SK-N-SH treated with all-trans-retinoic acid at 6 μM for 48 hours (cell line): ENCODE results near the gene RIMBP2.

Experiments used
- ATAC-seq: fragments of 200-7000 bp; cut with Tn5 transposase; 3 replicates; pipeline ENCODE4 v1.9.1; 2020; ENCODE audit warnings: mild to moderate bottlenecking, moderate library complexity
- ARNTL ChIP-seq: fragments of 450-650 bp; formaldehyde crosslinking; IDR thresholded peaks from 2 replicates; pipeline ENCODE4 v1.5.0; 2020; ENCODE audit warnings: low read depth, mild to moderate bottlenecking, moderate library complexity, borderline replicate concordance
- BACH2 ChIP-seq: fragments of 250-450 bp; sonication (Bioruptor Pico); IDR thresholded peaks from 2 replicates; pipeline ENCODE4 v1.9.0; 2021; ENCODE audit warnings: mild to moderate bottlenecking, borderline replicate concordance
- CSDC2 ChIP-seq: fragments of 250-450 bp; sonication (Bioruptor Pico); IDR thresholded peaks from 2 replicates; pipeline ENCODE4 v1.5.0; 2020; ENCODE audit warnings: mild to moderate bottlenecking, moderate library complexity
- ESRRG ChIP-seq: fragments of 250-450 bp; sonication (Bioruptor Pico); IDR thresholded peaks from 2 replicates; pipeline ENCODE4 v1.6.1; 2021; ENCODE audit warnings: mild to moderate bottlenecking
- GLIS3 ChIP-seq: fragments of 250-450 bp; sonication (Bioruptor Pico); IDR thresholded peaks from 2 replicates; pipeline ENCODE4 v1.5.0; 2020; ENCODE audit warnings: mild to moderate bottlenecking, moderate library complexity
- ISL1 ChIP-seq: fragments of 250-450 bp; sonication (Bioruptor Pico); IDR thresholded peaks from 2 replicates; pipeline ENCODE4 v2.1.2; 2022; ENCODE audit warnings: mild to moderate bottlenecking, moderate library complexity
- OSR1 ChIP-seq: fragments of 250-450 bp; sonication (Bioruptor Pico); IDR thresholded peaks from 2 replicates; pipeline ENCODE4 v1.8.0; 2022; ENCODE audit warnings: moderate library complexity, mild to moderate bottlenecking, inconsistent platforms
- PPARA ChIP-seq: fragments of 250-450 bp; sonication (Bioruptor Pico); IDR thresholded peaks from 2 replicates; pipeline ENCODE4 v1.5.0; 2020; ENCODE audit warnings: mild to moderate bottlenecking, borderline replicate concordance
- RARB ChIP-seq: fragments of 250-450 bp; sonication (Bioruptor Pico); IDR thresholded peaks from 2 replicates; pipeline ENCODE4 v1.8.0; 2021; ENCODE audit warnings: mild to moderate bottlenecking, moderate library complexity
- SNAI2 ChIP-seq: fragments of 250-450 bp; sonication (Bioruptor Pico); IDR thresholded peaks from 2 replicates; pipeline ENCODE4 v1.5.0; 2020; ENCODE audit warnings: mild to moderate bottlenecking, moderate library complexity
- TCF4 ChIP-seq: fragments of 250-450 bp; sonication (Bioruptor Pico); IDR thresholded peaks from 2 replicates; pipeline ENCODE4 v1.8.0; 2021; ENCODE audit warnings: mild to moderate bottlenecking, moderate library complexity, borderline replicate concordance
- TOX ChIP-seq: fragments of 250-450 bp; sonication (Bioruptor Pico); IDR thresholded peaks from 2 replicates; pipeline ENCODE4 v1.8.0; 2021; ENCODE audit warnings: mild to moderate bottlenecking, moderate library complexity, borderline replicate concordance
- ZC3H10 ChIP-seq: fragments of 250-450 bp; sonication (Bioruptor Pico); IDR thresholded peaks from 2 replicates; pipeline ENCODE4 v1.5.1; 2021; ENCODE audit warnings: mild to moderate bottlenecking, moderate library complexity
- ZFP3 ChIP-seq: fragments of 250-450 bp; sonication (Bioruptor Pico); IDR thresholded peaks from 2 replicates; pipeline ENCODE4 v1.5.0; 2020; ENCODE audit warnings: mild to moderate bottlenecking, moderate library complexity
- ZFP30 ChIP-seq: fragments of 450-650 bp; formaldehyde crosslinking; IDR thresholded peaks from 2 replicates; pipeline ENCODE4 v1.5.0; 2022; ENCODE audit warnings: mild to moderate bottlenecking, moderate library complexity
- ZNF565 ChIP-seq: fragments of 450-650 bp; formaldehyde crosslinking; conservative IDR thresholded peaks from 2 replicates; pipeline ENCODE4 v1.5.0; 2020; ENCODE audit warnings: low read depth, mild to moderate bottlenecking, moderate library complexity
- ZNF70 ChIP-seq: fragments of 450-650 bp; formaldehyde crosslinking; IDR thresholded peaks from 2 replicates; pipeline ENCODE4 v1.5.0; 2020; ENCODE audit warnings: mild to moderate bottlenecking, moderate library complexity
- ZNF8 ChIP-seq: fragments of 450-650 bp; formaldehyde crosslinking; IDR thresholded peaks from 2 replicates; pipeline ENCODE4 v1.5.0; 2020; ENCODE audit warnings: mild to moderate bottlenecking, moderate library complexity
- TF ChIP-seq, protein P1 (sequence below): fragments of 250-450 bp; sonication (Bioruptor Pico); IDR thresholded peaks from 2 replicates; pipeline ENCODE4 v1.5.1; 2021; ENCODE audit warnings: mild to moderate bottlenecking, moderate library complexity
- TF ChIP-seq, protein P2 (sequence below): fragments of 250-450 bp; sonication (Bioruptor Pico); IDR thresholded peaks from 2 replicates; pipeline ENCODE4 v1.8.0; 2020; ENCODE audit warnings: mild to moderate bottlenecking, moderate library complexity, borderline replicate concordance
- TF ChIP-seq, protein P3 (sequence below): fragments of 250-450 bp; sonication (Bioruptor Pico); IDR thresholded peaks from 2 replicates; pipeline ENCODE4 v1.8.0; 2021; ENCODE audit warnings: low read depth, mild to moderate bottlenecking, moderate library complexity, borderline replicate concordance
- TF ChIP-seq, protein P4 (sequence below): fragments of 250-450 bp; sonication (Bioruptor Pico); IDR thresholded peaks from 2 replicates; pipeline ENCODE4 v1.5.1; 2020; ENCODE audit warnings: low read depth, mild to moderate bottlenecking, moderate library complexity
- TF ChIP-seq, protein P5 (sequence below): fragments of 250-450 bp; sonication (Bioruptor Pico); IDR thresholded peaks from 2 replicates; pipeline ENCODE4 v1.5.0; 2020; ENCODE audit warnings: mild to moderate bottlenecking, moderate library complexity

The RIMBP2 gene

DNA sequence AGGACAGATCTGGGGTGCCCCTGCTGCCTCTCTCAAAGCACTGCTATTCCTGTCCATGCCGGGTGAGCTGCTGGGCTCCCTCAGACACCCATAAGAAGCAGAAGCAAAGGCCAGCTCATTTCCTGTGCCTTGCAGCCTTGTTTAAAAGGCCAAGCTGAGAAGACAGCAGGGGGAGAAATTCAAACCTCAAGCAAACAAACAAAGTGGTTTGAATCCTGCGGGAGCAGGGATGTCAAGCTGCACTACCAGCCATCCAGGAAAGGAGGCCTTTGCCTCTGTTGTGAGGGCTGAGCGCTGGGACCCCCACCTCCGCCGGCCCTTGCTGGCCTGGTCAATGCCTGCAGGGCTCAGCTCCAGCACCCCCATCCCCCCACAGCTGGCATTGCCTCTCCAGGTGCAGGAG is 201.9 kb downstream of the RIMBP2 start:
- ATAC-seq = no peak
- TF ChIP-seq TOX (CRISPR knock-in tag) (no peak), ZNF70 (CRISPR knock-in tag) (no peak)

DNA sequence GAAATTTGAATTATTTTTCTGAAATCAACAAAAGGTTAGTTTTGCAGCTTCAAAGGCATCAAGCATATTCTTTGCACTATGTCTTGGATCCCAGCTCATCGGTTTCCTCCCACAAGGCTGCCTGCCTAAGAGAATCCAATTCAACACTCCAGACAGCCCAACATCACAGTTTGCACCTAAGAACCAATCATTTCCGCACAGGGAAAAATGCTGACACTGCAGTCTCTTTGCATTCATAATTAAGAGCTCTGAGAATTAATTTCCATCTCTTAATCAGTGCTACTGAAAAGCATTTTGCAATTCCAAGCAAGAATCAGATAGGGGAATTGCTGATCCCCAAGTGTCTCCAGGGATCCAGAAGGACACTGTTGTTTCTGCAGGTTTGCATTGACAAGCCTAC is 202.5 kb downstream of the RIMBP2 start:
- TF ChIP-seq ARNTL (CRISPR knock-in tag) = no peak
- TF ChIP-seq ZFP3 (CRISPR knock-in tag) = no peak
- TF ChIP-seq CSDC2 = no peak
- no peak for TF ChIP-seq ZFP30 (CRISPR knock-in tag)
- TF ChIP-seq ZNF565 (CRISPR knock-in tag) = no peak
- TF ChIP-seq ISL1 (CRISPR knock-in tag) = no peak
- TF ChIP-seq, protein P1, sequence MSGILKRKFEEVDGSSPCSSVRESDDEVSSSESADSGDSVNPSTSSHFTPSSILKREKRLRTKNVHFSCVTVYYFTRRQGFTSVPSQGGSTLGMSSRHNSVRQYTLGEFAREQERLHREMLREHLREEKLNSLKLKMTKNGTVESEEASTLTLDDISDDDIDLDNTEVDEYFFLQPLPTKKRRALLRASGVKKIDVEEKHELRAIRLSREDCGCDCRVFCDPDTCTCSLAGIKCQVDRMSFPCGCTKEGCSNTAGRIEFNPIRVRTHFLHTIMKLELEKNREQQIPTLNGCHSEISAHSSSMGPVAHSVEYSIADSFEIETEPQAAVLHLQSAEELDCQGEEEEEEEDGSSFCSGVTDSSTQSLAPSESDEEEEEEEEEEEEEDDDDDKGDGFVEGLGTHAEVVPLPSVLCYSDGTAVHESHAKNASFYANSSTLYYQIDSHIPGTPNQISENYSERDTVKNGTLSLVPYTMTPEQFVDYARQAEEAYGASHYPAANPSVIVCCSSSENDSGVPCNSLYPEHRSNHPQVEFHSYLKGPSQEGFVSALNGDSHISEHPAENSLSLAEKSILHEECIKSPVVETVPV (CRISPR knock-in tag) = no peak
- ATAC-seq = no peak

DNA sequence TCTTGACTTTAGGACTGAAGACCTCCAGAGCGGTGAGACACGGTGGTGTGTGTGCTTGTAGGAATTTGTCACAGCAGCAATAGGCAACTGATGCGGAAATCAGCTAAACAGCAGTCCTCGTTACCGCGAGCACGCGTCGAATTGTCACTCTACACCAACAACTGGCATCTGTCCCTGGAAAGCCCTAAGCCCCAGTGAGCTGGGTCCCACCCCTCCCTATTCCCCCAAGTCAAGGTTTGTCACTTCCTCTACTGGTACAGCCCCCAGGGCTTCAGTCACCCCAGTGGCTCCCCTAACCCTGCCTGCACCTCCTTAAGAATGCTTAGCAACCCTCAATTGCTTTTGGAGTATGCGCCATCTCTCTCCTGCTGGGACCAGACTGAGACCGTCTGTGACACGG is 204.8 kb downstream of the RIMBP2 start:
- TF ChIP-seq OSR1 = no peak
- TF ChIP-seq, protein P2, sequence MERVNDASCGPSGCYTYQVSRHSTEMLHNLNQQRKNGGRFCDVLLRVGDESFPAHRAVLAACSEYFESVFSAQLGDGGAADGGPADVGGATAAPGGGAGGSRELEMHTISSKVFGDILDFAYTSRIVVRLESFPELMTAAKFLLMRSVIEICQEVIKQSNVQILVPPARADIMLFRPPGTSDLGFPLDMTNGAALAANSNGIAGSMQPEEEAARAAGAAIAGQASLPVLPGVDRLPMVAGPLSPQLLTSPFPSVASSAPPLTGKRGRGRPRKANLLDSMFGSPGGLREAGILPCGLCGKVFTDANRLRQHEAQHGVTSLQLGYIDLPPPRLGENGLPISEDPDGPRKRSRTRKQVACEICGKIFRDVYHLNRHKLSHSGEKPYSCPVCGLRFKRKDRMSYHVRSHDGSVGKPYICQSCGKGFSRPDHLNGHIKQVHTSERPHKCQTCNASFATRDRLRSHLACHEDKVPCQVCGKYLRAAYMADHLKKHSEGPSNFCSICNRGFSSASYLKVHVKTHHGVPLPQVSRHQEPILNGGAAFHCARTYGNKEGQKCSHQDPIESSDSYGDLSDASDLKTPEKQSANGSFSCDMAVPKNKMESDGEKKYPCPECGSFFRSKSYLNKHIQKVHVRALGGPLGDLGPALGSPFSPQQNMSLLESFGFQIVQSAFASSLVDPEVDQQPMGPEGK = no peak
- no peak for TF ChIP-seq ZNF565 (CRISPR knock-in tag)
- TF ChIP-seq CSDC2 = no peak
- TF ChIP-seq GLIS3 (CRISPR knock-in tag) = no peak
- TF ChIP-seq ISL1 (CRISPR knock-in tag) = no peak
- TF ChIP-seq, protein P1 (CRISPR knock-in tag) = no peak
- TF ChIP-seq PPARA (CRISPR knock-in tag) = no peak
- no peak for TF ChIP-seq ESRRG
- no peak for TF ChIP-seq TCF4 (CRISPR knock-in tag)
- no peak for TF ChIP-seq TOX (CRISPR knock-in tag)
- no peak for ATAC-seq

DNA sequence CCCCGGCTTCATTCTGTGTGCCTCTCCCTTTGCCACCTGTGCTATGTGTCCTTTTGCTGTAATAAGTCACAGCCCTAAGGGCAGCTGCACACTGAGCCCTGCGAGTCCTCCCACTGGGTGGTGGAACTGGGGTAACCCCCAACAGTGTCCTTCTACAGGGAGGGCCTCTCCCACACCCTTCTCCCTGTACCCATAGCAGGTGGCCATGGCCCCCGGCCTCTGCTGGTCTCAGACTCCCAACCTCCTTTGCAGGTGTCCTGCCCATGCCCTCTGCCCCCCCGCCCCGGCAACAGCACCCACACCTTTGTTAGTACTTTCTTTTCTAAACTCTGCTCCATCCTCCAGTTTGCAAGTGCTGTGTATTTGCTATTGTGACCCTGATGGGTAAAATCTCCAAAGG is 206.6 kb downstream of the RIMBP2 start:
- no peak for ATAC-seq
- TF ChIP-seq ZFP30 (CRISPR knock-in tag) (no peak), ARNTL (CRISPR knock-in tag) (no peak), PPARA (CRISPR knock-in tag) (no peak), OSR1 (no peak), ZFP3 (CRISPR knock-in tag) (no peak), ZC3H10 (CRISPR knock-in tag) (no peak), TOX (CRISPR knock-in tag) (no peak), ZNF70 (CRISPR knock-in tag) (no peak), TCF4 (CRISPR knock-in tag) (no peak), ESRRG (no peak), ZNF565 (CRISPR knock-in tag) (no peak), SNAI2 (CRISPR knock-in tag) (no peak), BACH2 (no peak), ISL1 (CRISPR knock-in tag) (no peak), RARB (CRISPR knock-in tag) (no peak), ZNF8 (CRISPR knock-in tag) (no peak)
- TF ChIP-seq, protein P3, sequence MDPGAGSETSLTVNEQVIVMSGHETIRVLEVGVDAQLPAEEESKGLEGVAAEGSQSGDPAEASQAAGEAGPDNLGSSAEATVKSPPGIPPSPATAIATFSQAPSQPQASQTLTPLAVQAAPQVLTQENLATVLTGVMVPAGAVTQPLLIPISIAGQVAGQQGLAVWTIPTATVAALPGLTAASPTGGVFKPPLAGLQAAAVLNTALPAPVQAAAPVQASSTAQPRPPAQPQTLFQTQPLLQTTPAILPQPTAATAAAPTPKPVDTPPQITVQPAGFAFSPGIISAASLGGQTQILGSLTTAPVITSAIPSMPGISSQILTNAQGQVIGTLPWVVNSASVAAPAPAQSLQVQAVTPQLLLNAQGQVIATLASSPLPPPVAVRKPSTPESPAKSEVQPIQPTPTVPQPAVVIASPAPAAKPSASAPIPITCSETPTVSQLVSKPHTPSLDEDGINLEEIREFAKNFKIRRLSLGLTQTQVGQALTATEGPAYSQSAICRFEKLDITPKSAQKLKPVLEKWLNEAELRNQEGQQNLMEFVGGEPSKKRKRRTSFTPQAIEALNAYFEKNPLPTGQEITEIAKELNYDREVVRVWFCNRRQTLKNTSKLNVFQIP (CRISPR knock-in tag) = no peak
- TF ChIP-seq, protein P4, sequence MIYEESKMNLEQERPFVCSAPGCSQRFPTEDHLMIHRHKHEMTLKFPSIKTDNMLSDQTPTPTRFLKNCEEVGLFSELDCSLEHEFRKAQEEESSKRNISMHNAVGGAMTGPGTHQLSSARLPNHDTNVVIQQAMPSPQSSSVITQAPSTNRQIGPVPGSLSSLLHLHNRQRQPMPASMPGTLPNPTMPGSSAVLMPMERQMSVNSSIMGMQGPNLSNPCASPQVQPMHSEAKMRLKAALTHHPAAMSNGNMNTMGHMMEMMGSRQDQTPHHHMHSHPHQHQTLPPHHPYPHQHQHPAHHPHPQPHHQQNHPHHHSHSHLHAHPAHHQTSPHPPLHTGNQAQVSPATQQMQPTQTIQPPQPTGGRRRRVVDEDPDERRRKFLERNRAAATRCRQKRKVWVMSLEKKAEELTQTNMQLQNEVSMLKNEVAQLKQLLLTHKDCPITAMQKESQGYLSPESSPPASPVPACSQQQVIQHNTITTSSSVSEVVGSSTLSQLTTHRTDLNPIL (CRISPR knock-in tag) = no peak
- TF ChIP-seq, protein P5, sequence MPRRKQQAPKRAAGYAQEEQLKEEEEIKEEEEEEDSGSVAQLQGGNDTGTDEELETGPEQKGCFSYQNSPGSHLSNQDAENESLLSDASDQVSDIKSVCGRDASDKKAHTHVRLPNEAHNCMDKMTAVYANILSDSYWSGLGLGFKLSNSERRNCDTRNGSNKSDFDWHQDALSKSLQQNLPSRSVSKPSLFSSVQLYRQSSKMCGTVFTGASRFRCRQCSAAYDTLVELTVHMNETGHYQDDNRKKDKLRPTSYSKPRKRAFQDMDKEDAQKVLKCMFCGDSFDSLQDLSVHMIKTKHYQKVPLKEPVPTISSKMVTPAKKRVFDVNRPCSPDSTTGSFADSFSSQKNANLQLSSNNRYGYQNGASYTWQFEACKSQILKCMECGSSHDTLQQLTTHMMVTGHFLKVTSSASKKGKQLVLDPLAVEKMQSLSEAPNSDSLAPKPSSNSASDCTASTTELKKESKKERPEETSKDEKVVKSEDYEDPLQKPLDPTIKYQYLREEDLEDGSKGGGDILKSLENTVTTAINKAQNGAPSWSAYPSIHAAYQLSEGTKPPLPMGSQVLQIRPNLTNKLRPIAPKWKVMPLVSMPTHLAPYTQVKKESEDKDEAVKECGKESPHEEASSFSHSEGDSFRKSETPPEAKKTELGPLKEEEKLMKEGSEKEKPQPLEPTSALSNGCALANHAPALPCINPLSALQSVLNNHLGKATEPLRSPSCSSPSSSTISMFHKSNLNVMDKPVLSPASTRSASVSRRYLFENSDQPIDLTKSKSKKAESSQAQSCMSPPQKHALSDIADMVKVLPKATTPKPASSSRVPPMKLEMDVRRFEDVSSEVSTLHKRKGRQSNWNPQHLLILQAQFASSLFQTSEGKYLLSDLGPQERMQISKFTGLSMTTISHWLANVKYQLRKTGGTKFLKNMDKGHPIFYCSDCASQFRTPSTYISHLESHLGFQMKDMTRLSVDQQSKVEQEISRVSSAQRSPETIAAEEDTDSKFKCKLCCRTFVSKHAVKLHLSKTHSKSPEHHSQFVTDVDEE (CRISPR knock-in tag) = no peak
- TF ChIP-seq, all 23 proteins: peak for 0
